IgD-negative memory B cell (primary cell): ENCODE results near the gene ADGRB2. TPM values are rescaled to one million over a fixed set of nuclear protein-coding genes. Genes with fewer than 3 reads are reported as not detected.

Experiments
- H3K27ac Mint-ChIP-seq, 3 donors: one replicate each; pipeline ENCODE4 v1.8.0; 2020 to 2022; ENCODE audit warnings: mild to moderate bottlenecking in 3 of 3, mixed read lengths in 3 of 3, moderate library complexity in 1 of 3
- H3K27me3 Mint-ChIP-seq: one replicate; pipeline ENCODE4 v1.8.0; 2021; ENCODE audit warnings: mixed read lengths
- H3K36me3 Mint-ChIP-seq: one replicate; pipeline ENCODE4 v1.8.0; 2020; ENCODE audit warnings: mild to moderate bottlenecking, mixed read lengths
- H3K4me1 Mint-ChIP-seq, 3 donors: one replicate each; pipeline ENCODE4 v1.8.0; 2020 to 2022; ENCODE audit warnings: mixed read lengths in 3 of 3, mild to moderate bottlenecking in 1 of 3
- H3K4me3 Mint-ChIP-seq, 4 donors: one replicate each; pipeline ENCODE4 v1.8.0; 2020 to 2022; ENCODE audit warnings: mild to moderate bottlenecking in 4 of 4, mixed read lengths in 4 of 4, moderate library complexity in 3 of 4
- H3K9me3 Mint-ChIP-seq, 3 donors: one replicate each; pipeline ENCODE4 v1.8.0; 2020 to 2021; ENCODE audit warnings: mixed read lengths in 3 of 3, mild to moderate bottlenecking in 1 of 3
- polyA plus RNA-seq: library from polyadenylated mRNA; unstranded; fragments of 300-500 nt; fragmentation: Illumina TruSeq; gene quantifications from one replicate; pipeline ENCODE4 v1.2.3, GENCODE V29; 2021

ADGRB2 gene
- polyA plus RNA-seq, 1 donor from 2014 or later: 0.97 TPM

- Mint-ChIP-seq H3K27me3 (no peaks in the 10 kb centered on the region), H3K27ac (no peak overlapping the region), H3K36me3 (peaks cover 2% of the 10 kb centered on the region), H3K4me1 (peaks cover 0 to 3% (median 0%) of the 10 kb centered on the region in 3 donors), H3K4me3 (no peak overlapping the region), H3K9me3 (no peaks in the 10 kb centered on the region)
Measured at GRCh38 chr1:31730336-31731048, 33.6 kb downstream of the ADGRB2 start.

DNA sequence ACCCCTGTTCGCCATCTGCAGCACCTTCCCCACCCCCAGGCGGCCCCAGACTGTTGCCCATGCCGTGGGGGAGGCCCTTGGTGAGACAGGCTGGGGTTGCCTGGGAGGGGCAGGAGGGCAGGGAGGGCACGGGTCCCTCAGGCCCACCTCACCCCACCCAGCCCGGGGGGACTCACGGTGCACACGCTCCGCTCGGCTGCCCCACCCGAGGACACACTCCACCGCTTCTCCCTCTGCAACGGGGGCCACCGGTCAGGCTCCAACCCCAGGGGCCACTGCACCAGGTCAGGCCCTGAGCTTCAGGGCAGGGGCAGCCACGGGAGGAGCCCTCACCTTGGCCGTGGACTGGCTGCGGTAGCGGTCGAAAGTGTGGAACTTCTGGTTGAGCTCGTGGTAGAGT is 36.3 kb downstream of the ADGRB2 start:
- Mint-ChIP-seq H3K27ac (no peak overlapping the region), H3K4me1 (peaks cover 0 to 4% (median 3%) of the 10 kb centered on the region in 3 donors), H3K9me3 (no peaks in the 10 kb centered on the region)

GRCh38 chr1:31727195-31727594 is 36.9 kb downstream of the ADGRB2 start:
- no peak overlapping the region for H3K27ac Mint-ChIP-seq

More for the DNA sequence above, 36.3 kb downstream of the ADGRB2 start:
- Mint-ChIP-seq H3K4me3 (no peak overlapping the region), H3K36me3 (no peaks in the 10 kb centered on the region), H3K27me3 (no peaks in the 10 kb centered on the region)

GRCh38 chr1:31726715-31727114 is 37.4 kb downstream of the ADGRB2 start:
- Mint-ChIP-seq H3K27me3 (peaks cover 5% of the 10 kb centered on the region), H3K36me3 (no peaks in the 10 kb centered on the region), H3K27ac (no peak overlapping the region), H3K9me3 (peaks cover 0 to 2% (median 0%) of the 10 kb centered on the region in 3 donors), H3K4me3 (no peak overlapping the region), H3K4me1 (peaks cover 0 to 4% (median 3%) of the 10 kb centered on the region in 3 donors)

More at GRCh38 chr1:31727195-31727594, 36.9 kb downstream of the ADGRB2 start:
- Mint-ChIP-seq H3K4me1 (peaks cover 0 to 4% (median 3%) of the 10 kb centered on the region in 3 donors), H3K27me3 (peaks cover 4% of the 10 kb centered on the region), H3K36me3 (no peaks in the 10 kb centered on the region), H3K9me3 (no peaks in the 10 kb centered on the region), H3K4me3 (no peak overlapping the region)

DNA sequence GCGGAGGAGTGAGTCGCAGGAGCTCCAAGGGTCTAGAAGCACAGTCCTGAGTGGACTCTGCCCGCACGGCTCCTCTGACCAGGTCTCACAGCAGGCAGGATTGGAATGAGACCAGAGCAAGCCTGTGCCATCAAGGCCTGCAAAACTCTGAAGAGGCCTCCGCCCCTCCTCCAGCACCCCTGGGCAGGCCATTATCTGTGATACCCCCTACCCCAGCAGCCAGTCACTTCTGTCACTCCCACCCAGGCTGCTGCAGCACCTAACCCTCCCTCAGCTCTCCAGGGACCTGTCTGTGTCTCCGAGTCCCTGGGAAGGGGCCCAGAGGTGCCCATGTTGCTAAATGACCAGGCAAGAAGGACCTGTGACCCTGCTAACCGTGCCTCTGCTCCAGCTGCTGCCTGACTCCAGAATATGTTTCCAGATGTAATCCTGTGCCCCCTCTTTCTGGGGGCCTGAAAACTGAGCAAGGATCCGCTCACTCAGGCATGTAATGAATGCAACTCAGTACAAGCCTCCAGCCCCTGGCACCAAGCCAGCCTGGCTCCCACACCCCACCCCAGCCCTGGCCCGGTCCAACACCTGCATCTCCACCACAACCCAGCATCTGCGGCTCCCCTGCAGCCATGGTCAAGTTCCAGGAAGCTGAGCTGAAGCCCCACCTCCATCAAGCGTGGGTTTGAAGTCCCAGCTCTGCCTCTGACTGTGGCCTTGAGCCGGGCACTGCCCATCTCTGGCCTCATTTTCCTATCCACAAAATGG is 38.2 kb downstream of the ADGRB2 start:
- H3K27ac Mint-ChIP-seq: no peak overlapping the region
- no peaks in the 10 kb centered on the region for H3K36me3 Mint-ChIP-seq
- peaks cover 0 to 3% (median 0%) of the 10 kb centered on the region in 3 donors for H3K9me3 Mint-ChIP-seq
- H3K27me3 Mint-ChIP-seq: peaks cover 7% of the 10 kb centered on the region
- H3K4me1 Mint-ChIP-seq: peaks cover 0 to 4% (median 3%) of the 10 kb centered on the region in 3 donors
- H3K4me3 Mint-ChIP-seq: no peak overlapping the region

DNA sequence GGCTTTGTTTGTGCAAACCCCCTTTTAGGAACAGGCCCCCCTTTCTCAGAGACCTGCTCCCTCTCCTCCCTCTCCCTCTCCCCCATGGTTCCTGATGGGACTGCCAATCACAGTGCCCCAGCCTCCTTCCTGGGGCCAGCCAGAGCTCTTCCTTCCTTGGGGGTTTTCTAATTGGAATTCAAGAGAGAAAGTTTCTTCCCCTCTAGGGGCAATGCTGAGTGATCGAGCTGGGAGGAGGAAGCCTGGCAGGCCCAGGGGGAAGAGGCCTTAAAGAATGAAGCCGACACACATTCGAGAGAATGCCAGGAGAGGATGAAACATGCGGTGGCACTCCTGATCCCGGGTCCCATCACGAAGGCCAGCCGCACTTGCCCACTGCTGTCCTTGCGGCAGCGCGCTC is 39.0 kb downstream of the ADGRB2 start:
- peaks cover 0 to 4% (median 3%) of the 10 kb centered on the region in 3 donors for H3K4me1 Mint-ChIP-seq
- H3K9me3 Mint-ChIP-seq: peaks cover 0 to 3% (median 0%) of the 10 kb centered on the region in 3 donors
- H3K27ac Mint-ChIP-seq: no peak overlapping the region
- H3K4me3 Mint-ChIP-seq: no peak overlapping the region
- peaks cover 11% of the 10 kb centered on the region for H3K27me3 Mint-ChIP-seq
- no peaks in the 10 kb centered on the region for H3K36me3 Mint-ChIP-seq

GRCh38 chr1:31723828-31724359 is 40.2 kb downstream of the ADGRB2 start:
- no peaks in the 10 kb centered on the region for H3K36me3 Mint-ChIP-seq
- H3K9me3 Mint-ChIP-seq: peaks cover 0 to 3% (median 0%) of the 10 kb centered on the region in 3 donors
- no peak overlapping the region for H3K27ac Mint-ChIP-seq
- peaks cover 12% of the 10 kb centered on the region for H3K27me3 Mint-ChIP-seq
- peaks cover 0 to 4% (median 3%) of the 10 kb centered on the region in 3 donors for H3K4me1 Mint-ChIP-seq
- no peak overlapping the region for H3K4me3 Mint-ChIP-seq

GRCh38 chr1:31718327-31718897 is 45.7 kb downstream of the ADGRB2 start:
- peak overlapping the region in 1 of 3 donors; percentile 6 for H3K27ac Mint-ChIP-seq
- H3K36me3 Mint-ChIP-seq: no peaks in the 10 kb centered on the region
- no peak overlapping the region for H3K4me3 Mint-ChIP-seq
- H3K27me3 Mint-ChIP-seq: peaks cover 31% of the 10 kb centered on the region
- H3K4me1 Mint-ChIP-seq: peaks cover 5 to 9% (median 7%) of the 10 kb centered on the region in 3 donors
- H3K9me3 Mint-ChIP-seq: peaks cover 0 to 3% (median 0%) of the 10 kb centered on the region in 3 donors

DNA sequence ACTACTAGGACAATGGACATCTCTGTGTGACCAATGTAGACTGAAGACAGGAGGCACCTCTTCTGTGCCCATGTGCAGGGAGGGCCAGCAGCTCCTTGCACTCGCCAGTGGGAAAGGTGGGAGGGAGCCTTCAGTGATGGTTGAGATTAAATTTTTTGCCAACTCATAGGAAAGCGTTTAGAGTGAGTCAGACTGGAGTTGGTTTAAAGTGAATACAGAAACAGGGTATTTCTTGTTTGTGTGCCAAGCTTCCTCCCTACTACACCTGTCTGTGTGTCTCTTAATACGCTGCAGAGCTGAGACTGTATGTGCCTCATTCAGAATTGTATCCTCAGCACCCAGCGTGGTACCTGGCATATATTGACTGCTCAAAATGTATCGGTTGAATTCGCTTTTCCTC is 46.8 kb downstream of the ADGRB2 start:
- H3K27ac Mint-ChIP-seq: no peak overlapping the region
- peaks cover 7 to 10% (median 9%) of the 10 kb centered on the region in 3 donors for H3K4me1 Mint-ChIP-seq
- H3K27me3 Mint-ChIP-seq: peaks cover 32% of the 10 kb centered on the region
- H3K9me3 Mint-ChIP-seq: peaks cover 0 to 3% (median 0%) of the 10 kb centered on the region in 3 donors
- H3K4me3 Mint-ChIP-seq: peak overlapping the region in 2 of 4 donors; percentile 48 to 56
- H3K36me3 Mint-ChIP-seq: no peaks in the 10 kb centered on the region

DNA sequence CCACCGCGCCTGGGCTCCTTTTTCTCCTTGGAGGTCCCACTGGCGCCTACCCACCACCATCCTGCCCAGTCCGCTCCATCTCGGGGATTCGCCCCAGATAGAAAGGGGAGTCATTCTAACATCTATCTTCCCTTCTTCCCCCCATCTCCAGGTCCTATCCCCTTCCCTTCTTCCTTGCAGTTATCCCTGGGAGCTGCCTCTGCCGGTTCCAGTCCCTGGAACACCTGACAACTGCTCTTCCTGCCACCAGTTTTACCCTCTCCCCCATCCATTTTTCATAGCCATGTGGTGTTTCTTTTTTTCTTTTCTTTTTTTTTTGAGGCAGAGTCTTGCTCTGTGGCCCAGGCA is 48.3 kb downstream of the ADGRB2 start:
- H3K4me1 Mint-ChIP-seq: peaks cover 7 to 10% (median 9%) of the 10 kb centered on the region in 3 donors
- H3K27ac Mint-ChIP-seq: no peak overlapping the region
- H3K4me3 Mint-ChIP-seq: peak overlapping the region in 1 of 4 donors; percentile 92
- peaks cover 2% of the 10 kb centered on the region for H3K36me3 Mint-ChIP-seq
- no peaks in the 10 kb centered on the region for H3K9me3 Mint-ChIP-seq
- H3K27me3 Mint-ChIP-seq: peaks cover 30% of the 10 kb centered on the region

- Mint-ChIP-seq H3K4me1 (peaks cover 7 to 10% (median 9%) of the 10 kb centered on the region in 3 donors), H3K27ac (peak overlapping the region in 1 of 3 donors; percentile 44), H3K9me3 (no peaks in the 10 kb centered on the region), H3K27me3 (peaks cover 26% of the 10 kb centered on the region), H3K4me3 (peak overlapping the region; percentile 74 to 92 (median 86)), H3K36me3 (peaks cover 2% of the 10 kb centered on the region)
Measured at GRCh38 chr1:31715087-31715872, 48.9 kb downstream of the ADGRB2 start.

- peaks cover 2% of the 10 kb centered on the region for H3K36me3 Mint-ChIP-seq
- peaks cover 26% of the 10 kb centered on the region for H3K27me3 Mint-ChIP-seq
- H3K9me3 Mint-ChIP-seq: no peaks in the 10 kb centered on the region
- no peak overlapping the region for H3K27ac Mint-ChIP-seq
- peak overlapping the region; percentile 71 to 92 (median 85) for H3K4me3 Mint-ChIP-seq
- H3K4me1 Mint-ChIP-seq: peaks cover 7 to 10% (median 9%) of the 10 kb centered on the region in 3 donors
Measured at GRCh38 chr1:31714442-31715086, 49.6 kb downstream of the ADGRB2 start.

DNA sequence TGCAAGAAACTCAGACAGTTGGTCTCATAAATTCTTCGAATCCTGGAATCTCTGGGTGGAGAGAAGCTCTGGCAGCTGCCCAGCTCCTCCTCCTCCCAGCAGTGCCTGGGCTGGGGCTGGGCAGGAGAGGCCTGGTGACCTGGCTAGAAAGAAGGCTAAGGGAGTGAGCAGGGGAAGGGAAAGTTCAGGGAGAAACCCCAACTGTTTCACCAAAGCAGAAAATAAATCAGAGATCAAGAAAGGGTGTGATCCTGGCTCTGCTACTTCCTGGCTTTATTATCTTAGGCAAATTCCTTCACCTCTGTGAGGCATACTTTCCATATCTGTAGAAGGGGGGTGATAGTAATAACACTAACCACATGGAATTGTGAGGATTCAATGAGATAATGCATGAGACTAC is 51.5 kb downstream of the ADGRB2 start:
- Mint-ChIP-seq H3K4me1 (peaks cover 9 to 14% (median 13%) of the 10 kb centered on the region in 3 donors), H3K36me3 (peaks cover 2% of the 10 kb centered on the region), H3K27me3 (peaks cover 30% of the 10 kb centered on the region), H3K27ac (peak overlapping the region in 1 of 3 donors; percentile 77), H3K9me3 (no peaks in the 10 kb centered on the region), H3K4me3 (peak overlapping the region in 1 of 4 donors; percentile 52)

GRCh38 chr1:31712068-31712467 is 52.1 kb downstream of the ADGRB2 start:
- Mint-ChIP-seq H3K36me3 (peaks cover 2% of the 10 kb centered on the region), H3K4me1 (peaks cover 12 to 16% (median 16%) of the 10 kb centered on the region in 3 donors), H3K4me3 (no peak overlapping the region), H3K27me3 (peaks cover 32% of the 10 kb centered on the region), H3K9me3 (no peaks in the 10 kb centered on the region), H3K27ac (no peak overlapping the region)
